ENCODE results near the gene HDAC8. TPM values are rescaled to one million over a fixed set of nuclear protein-coding genes. Genes with fewer than 3 reads are reported as not detected.

The HDAC8 gene
- total RNA-seq, 1 experiment from 2014 or later: 26.7 TPM

- Mint-ChIP-seq H3K27ac (ENCODE audit: low read depth, unreplicated experiment) (no peak overlapping the region), H3K36me3 (ENCODE audit: insufficient read depth, unreplicated experiment) (no peaks in the 10 kb centered on the region), H3K4me3 (ENCODE audit: unreplicated experiment) (no peak overlapping the region), H3K9me3 (ENCODE audit: unreplicated experiment) (no peaks in the 10 kb centered on the region), H3K27me3 (ENCODE audit: insufficient read depth, unreplicated experiment) (peaks cover 89% of the 10 kb centered on the region), H3K4me1 (ENCODE audit: insufficient read depth, unreplicated experiment) (peaks cover 7% of the 10 kb centered on the region)
- DNase-seq (ENCODE audit: unreplicated experiment): no peak
- POLR2A ChIA-PET: no interaction called here
- intact Hi-C loops (cut with micrococcal nuclease): no loop called here
- no TSS peak for BruUV-seq (replicated peaks)
- CTCF ChIA-PET: no interaction called here
- no peak for TF ChIP-seq CTCF (IDR thresholded peaks at IDR 0.05; ENCODE audit: unreplicated experiment)
These were observed 267.8 kb downstream of the HDAC8 start for GRCh38 chrX:72304877-72305276.

DNA sequence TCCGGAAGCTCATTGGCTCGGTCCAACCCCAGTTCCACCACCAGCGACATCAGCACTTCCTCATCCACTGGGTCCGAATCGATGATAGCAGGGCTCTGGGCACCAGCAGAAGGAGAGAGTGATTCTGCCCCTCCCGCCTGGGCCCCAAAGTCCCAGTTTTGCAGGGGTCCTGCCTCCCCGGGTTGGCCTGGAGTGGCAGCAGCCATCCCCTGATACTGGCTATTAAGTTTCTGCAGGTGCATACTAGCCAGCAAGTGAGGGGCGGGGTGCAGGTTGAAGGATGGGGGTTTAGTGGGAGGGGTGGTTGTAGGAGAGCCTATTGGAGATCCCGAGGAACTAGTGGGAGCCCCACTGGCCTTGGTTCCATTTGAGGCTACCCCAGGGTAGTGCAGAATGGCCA is 270.9 kb downstream of the HDAC8 start:
- DNase-seq (ENCODE audit: unreplicated experiment): no peak
- Mint-ChIP-seq H3K9me3 (ENCODE audit: unreplicated experiment) (no peaks in the 10 kb centered on the region), H3K27me3 (ENCODE audit: insufficient read depth, unreplicated experiment) (peaks cover 97% of the 10 kb centered on the region), H3K4me1 (ENCODE audit: insufficient read depth, unreplicated experiment) (no peaks in the 10 kb centered on the region), H3K36me3 (ENCODE audit: insufficient read depth, unreplicated experiment) (no peaks in the 10 kb centered on the region), H3K27ac (ENCODE audit: low read depth, unreplicated experiment) (no peak overlapping the region), H3K4me3 (ENCODE audit: unreplicated experiment) (no peak overlapping the region)
- TF ChIP-seq CTCF (IDR thresholded peaks at IDR 0.05; ENCODE audit: unreplicated experiment): no peak
- ChIA-PET CTCF (no interaction called here), POLR2A (interaction anchor here (0.6 kb wide), 1 partner anchor 247 kb away, joined by 3 read pairs; no protein-coding TSS in a partner anchor)
- intact Hi-C loops (cut with micrococcal nuclease): no loop called here
- BruUV-seq (replicated peaks): no TSS peak

DNA sequence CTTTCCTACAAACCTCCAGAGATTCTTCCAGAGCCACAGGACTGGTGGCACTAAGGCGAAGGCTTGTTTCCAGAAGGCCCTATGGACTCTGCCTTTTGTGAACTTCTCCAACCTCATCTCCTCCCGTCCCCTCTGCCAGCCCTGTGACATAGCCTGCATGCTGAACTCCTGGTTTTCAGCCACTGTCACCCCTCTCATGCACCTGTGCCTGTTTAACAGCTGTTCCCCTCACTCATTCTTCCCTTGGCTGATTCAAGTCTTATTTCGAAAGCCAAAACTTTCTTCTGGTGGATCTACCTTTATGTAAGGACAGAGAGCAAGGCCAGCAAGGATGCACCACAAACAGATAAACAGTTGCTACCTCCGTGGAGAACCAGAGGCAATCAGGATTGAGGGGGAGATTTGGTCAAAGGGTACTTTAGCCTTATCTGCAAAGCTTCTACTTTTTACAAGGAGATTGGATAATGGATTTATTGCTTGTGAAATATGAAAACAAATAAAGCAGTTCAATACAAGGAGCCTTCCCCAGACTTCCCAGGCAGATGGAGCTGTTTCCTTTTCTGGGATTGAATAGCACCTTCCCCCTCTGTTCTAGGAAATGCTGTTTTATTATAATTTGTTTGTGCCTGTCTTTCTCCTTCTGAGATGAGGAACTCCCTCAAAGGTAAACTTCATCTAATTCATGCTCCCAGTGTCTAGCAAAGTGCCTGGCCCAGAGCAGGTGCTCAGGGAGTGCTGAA is 272.6 kb downstream of the HDAC8 start:
- ChIA-PET POLR2A (no interaction called here), CTCF (interaction anchor here (1.6 kb wide), 1 partner anchor 23 kb away, joined by 10 read pairs; the partner anchor contains the start of gene RPS4X)
- Mint-ChIP-seq H3K4me1 (ENCODE audit: insufficient read depth, unreplicated experiment) (no peaks in the 10 kb centered on the region), H3K27me3 (ENCODE audit: insufficient read depth, unreplicated experiment) (peaks cover 100% of the 10 kb centered on the region), H3K9me3 (ENCODE audit: unreplicated experiment) (no peaks in the 10 kb centered on the region), H3K27ac (ENCODE audit: low read depth, unreplicated experiment) (no peak overlapping the region), H3K36me3 (ENCODE audit: insufficient read depth, unreplicated experiment) (no peaks in the 10 kb centered on the region), H3K4me3 (ENCODE audit: unreplicated experiment) (no peak overlapping the region)
- no TSS peak for BruUV-seq (replicated peaks)
- TF ChIP-seq CTCF (IDR thresholded peaks at IDR 0.05; ENCODE audit: unreplicated experiment): no peak
- DNase-seq (ENCODE audit: unreplicated experiment): no peak
- intact Hi-C loops (cut with micrococcal nuclease): no loop called here

DNA sequence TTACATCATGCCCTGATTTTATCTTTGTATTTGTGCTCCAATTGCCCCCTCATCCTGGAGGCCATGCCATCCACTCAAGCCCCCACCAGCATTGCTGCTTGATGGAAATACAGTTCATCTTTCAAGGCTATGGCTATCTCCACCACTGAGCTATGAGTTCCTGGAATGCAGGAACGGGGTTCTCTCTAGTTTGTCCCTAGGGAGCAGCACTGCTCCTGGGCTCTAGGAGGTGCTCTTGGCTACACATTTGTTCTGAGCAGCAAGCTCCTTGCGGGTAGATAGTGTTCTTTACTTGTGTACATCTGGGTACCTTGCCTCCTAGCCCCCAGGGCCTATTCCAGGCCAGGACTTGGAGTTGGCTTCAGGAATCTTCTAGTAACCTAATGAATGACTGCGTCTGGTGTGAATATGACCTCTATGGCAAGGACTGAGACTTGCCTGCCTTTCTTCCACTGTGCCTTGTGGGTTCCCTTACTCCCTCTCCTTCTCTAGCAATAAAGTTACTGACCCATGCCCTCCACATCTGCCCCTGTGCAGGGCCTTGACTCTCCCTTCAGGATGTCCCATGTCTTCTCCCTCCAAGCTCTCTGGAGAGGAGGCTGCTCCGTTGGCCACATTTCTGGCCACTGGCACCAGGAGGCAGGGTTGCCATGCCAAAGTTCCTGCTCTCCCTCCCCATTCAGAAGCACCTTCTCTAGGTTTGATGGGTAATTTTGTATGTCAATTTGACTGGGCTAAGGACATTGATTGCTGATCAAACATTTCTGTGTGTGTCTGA is 274.5 kb downstream of the HDAC8 start:
- no TSS peak for BruUV-seq (replicated peaks)
- peak; percentile 52 for DNase-seq (ENCODE audit: unreplicated experiment)
- TF ChIP-seq CTCF (IDR thresholded peaks at IDR 0.05; ENCODE audit: unreplicated experiment): peak; percentile 10
- H3K36me3 Mint-ChIP-seq (ENCODE audit: insufficient read depth, unreplicated experiment): no peaks in the 10 kb centered on the region
- H3K27me3 Mint-ChIP-seq (ENCODE audit: insufficient read depth, unreplicated experiment): peaks cover 85% of the 10 kb centered on the region
- no peak overlapping the region for H3K4me3 Mint-ChIP-seq (ENCODE audit: unreplicated experiment)
- POLR2A ChIA-PET: interaction anchor here (1.8 kb wide), 1 partner anchor 21 kb away, joined by 5 read pairs; the partner anchor contains the start of gene RPS4X
- H3K9me3 Mint-ChIP-seq (ENCODE audit: unreplicated experiment): no peaks in the 10 kb centered on the region
- intact Hi-C loops (cut with micrococcal nuclease): no loop called here
- no peaks in the 10 kb centered on the region for H3K4me1 Mint-ChIP-seq (ENCODE audit: insufficient read depth, unreplicated experiment)
- H3K27ac Mint-ChIP-seq (ENCODE audit: low read depth, unreplicated experiment): no peak overlapping the region
- CTCF ChIA-PET: interaction anchor here (0.7 to 1.0 kb wide), 2 partner anchors 21 to 22 kb away, joined by 3 to 4 read pairs; no protein-coding TSS in a partner anchor
